GM19023 (cell line): ENCODE measurements around the gene CTTN.

Experiments used
- ATAC-seq: cut with Tn5 transposase; IDR thresholded peaks from one replicate; pipeline ENCODE4 v1.9.1; 2021; ENCODE audit warnings: mild to moderate bottlenecking, moderate library complexity; ENCODE audit not compliant: unreplicated experiment

CTTN gene

DNA sequence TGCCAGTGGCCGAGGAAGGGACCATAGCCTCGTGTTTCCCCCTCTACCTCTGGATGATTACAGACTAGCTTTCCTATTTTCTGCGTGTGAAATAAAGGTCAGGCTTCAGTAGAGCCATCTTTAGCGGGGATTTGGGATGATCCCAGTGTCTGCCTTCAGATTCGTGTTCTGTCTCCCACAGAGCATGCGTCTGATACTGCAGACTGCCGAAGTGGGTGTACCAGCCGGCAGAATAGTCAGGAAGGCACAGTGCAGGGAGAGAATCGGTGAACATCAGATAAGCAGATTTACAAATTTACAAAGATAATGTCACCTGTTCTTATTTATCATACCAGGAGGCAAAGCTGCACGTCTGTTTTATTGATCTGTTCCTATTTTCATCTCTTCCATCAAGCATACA is 11.1 kb downstream of the CTTN start:
- no peak for ATAC-seq

GRCh38 chr11:70409871-70410270 is 11.5 kb downstream of the CTTN start:
- ATAC-seq, result no peak

DNA sequence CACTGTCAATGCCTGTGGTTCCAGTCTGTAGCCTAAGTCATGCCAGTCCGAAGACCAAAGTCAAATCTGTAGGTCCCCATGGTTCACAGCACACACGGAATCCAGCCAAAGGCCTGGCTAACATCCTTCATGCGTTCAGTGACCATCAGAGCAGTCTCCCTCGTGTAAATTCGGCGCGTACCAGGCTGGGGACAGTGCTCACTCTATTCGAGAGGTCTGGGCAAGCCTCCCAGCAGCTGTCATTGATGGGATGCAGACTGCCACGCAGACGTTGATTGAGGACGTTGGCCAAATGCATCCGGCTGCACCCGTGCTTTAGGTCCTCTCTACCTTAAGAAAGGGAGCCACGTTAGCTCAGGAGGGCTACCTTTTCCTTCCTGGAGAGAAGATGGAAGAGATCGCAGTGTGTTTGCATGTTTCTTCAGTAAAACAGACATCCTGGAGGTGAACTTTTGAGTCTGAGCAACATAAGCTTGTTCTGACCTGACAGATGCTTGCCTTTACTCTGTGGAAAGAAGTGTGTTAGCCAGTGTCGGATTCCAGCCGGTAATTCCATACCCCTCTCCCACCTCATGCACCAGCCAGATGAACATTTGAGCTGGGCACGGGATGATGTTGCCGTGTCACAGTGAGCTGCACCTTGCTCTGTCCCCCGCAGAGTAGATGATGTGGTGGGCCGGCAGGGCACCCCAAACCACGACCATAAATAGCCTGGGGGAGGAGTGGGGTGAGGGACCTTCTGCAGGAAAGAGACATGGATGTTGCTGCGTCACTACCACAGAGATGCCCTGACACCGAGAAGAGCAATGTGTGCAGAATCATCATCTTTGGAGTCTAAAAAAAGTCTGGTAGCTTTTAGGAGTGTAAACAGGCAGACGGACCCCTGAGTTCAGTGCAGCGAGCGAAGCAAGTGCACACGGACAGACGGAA is 12.2 kb downstream of the CTTN start:
- no peak for ATAC-seq

GRCh38 chr11:70411713-70412452 is 13.6 kb downstream of the CTTN start:
- ATAC-seq, result no peak

- ATAC-seq, result no peak
These were observed 14.8 kb downstream of the CTTN start for GRCh38 chr11:70413151-70413550.

DNA sequence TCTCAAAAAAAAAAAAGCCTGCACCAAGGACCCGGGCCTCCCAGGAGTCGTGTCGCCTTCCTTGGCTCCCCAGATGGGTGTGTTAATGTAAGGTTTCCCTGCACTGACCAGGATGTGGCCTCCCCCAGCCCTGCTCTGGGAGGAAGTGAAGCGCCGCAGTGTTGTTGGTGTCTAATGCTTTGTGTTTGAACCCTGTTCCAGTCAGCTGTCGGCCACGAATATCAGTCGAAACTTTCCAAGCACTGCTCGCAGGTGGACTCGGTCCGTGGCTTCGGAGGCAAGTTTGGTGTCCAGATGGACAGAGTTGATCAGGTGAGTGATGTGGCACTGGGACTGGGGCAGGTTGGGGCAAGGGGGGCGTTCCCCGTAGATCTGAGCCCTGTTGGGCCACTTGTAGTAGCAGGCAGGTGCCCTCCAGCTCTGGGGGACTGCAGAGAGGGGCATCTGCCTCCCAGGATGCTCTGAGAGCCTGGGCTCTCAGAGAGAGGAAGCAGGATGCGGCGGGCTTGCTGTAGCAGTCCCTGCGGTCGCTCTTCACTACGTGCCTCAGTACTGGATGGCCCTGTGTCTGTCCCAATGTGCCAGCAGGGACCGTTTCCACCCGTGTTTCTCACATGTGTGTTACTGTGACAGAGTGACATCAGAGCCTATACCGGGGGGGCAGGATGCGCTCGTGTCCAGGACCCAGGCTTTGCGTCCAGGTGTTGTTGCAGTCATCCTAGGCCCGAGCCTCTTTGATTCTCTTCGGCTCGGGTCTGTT is 16.2 kb downstream of the CTTN start:
- ATAC-seq, result no peak

DNA sequence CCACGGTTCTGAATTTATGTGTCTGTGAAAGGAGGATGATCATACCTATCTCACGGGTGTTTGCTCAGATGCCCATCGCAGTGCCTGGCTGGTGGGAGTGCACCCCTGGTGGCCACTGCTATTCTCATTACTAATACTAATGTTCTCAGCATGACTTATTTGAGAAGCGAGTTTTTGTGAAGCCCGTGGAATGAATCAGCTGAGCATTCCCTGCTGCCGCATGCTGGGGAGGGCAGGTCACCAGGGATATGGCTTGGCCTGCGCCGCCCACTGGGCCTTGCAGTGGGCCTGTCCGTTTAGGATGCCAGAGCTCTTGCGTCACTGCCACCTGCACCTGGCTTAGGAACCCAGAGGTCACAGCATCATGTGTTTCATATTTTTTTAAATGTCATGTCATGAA is 16.9 kb downstream of the CTTN start:
- ATAC-seq, result no peak

DNA sequence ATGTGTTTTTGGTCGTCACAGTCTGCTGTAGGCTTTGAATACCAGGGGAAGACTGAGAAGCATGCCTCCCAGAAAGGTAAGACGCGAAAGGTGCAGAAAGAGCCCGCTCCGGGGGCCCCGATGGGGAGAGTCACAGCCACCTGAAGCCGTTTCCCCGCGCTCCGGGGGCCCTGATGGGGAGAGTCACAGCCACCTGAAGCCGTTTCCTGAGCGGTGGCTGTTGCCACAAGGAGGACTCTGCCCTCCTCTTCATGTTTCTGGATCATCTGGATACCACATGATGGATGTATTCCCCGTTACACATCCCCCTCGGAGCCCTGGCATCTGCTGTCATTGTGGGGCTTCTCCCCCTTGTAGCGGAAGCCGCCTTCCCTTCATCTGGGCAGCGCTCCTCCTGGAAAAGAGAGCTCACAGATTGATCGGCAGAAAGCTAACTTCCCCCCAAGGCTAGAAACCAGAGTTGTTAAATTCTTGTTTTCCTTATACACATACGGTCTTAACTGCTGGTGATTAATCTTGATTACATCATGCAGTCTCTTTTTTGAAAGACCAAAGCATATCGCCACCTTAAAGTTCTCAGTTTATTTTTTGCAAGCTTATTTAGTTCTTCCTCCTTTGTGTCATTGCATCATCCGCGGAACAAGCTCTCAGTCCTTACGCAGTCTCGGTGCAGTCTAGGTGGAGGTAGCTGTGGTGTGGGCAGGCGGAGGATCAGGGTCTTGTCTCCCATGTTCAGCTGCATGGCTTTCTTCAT is 17.5 kb downstream of the CTTN start:
- no peak for ATAC-seq

- no peak for ATAC-seq
These were observed 18.6 kb downstream of the CTTN start for GRCh38 chr11:70416881-70417280.

DNA sequence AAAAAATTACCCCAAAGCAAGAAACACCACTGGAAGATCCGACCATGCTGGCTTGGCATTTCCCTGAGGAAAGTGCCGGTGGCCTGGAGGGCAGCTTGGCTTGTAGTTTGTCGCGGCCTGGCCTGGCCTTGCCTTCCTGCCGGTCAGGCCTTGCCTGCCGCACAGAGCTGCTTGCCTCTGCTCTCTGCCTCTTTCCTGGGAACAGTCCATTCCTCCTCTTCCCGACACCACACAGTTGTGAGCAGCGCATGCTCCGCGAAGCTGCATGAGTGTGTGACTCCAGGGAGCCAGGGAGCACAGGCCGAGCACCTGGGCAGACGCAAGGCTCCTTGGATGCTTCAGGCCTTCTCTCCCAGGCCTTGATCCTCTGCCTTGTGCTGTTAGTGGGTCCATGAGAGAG is 19.8 kb downstream of the CTTN start:
- no peak for ATAC-seq

DNA sequence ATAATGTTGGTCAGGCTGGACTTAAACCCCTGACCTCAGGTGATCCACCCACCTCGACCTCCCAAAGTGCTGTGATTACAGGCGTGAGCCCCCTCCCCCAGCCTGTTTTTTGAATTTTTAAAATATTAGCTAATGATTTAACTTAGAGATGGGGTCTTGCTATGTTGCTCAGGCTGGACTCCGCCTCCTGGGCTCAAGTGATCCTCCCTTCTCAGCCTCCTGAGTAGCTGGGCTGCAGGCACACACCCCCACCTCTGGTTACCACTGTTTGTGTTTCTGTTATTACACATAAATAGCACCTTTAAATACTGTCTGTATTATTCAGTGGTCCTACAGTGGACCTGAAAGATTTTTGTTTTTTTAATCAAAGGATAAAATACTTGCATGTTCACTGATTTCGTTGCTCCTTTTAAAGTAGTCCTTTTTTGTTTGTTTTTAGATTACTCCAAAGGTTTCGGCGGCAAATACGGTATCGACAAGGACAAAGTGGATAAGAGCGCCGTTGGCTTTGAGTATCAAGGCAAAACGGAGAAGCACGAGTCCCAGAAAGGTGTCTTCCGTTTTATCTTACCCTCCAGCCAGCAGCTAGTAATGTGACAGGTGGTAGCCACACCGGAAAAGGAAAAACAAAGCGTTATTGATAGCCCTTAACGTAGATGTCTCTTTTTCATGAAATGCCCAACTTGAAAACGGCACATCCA is 21.1 kb downstream of the CTTN start:
- no peak for ATAC-seq

DNA sequence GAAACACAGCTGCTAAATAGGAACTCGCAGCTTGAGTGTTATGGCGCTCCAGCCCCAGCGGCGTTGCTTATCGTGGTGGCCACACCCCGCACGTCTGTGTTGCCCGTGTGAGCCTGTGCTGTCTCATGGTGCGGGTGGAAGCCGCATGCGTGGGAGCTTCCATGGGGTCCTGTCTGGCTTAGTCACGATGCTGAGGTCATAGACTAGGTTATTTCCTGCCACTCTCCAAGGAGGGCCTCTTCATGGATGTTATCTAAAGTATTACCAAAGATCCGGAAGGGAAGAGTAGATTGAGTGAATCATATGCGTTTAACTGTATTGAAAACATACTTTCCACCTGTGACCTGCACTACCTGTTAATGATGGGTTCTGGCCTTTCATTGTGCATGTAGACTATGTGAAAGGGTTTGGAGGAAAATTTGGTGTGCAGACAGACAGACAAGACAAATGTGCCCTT is 21.7 kb downstream of the CTTN start:
- no peak for ATAC-seq

- no peak for ATAC-seq
These were observed 22.2 kb downstream of the CTTN start for GRCh38 chr11:70420496-70420895.

- no peak for ATAC-seq
These were observed 22.8 kb downstream of the CTTN start for GRCh38 chr11:70421123-70421522.

GRCh38 chr11:70422692-70423522 is 24.6 kb downstream of the CTTN start:
- ATAC-seq, result no peak

DNA sequence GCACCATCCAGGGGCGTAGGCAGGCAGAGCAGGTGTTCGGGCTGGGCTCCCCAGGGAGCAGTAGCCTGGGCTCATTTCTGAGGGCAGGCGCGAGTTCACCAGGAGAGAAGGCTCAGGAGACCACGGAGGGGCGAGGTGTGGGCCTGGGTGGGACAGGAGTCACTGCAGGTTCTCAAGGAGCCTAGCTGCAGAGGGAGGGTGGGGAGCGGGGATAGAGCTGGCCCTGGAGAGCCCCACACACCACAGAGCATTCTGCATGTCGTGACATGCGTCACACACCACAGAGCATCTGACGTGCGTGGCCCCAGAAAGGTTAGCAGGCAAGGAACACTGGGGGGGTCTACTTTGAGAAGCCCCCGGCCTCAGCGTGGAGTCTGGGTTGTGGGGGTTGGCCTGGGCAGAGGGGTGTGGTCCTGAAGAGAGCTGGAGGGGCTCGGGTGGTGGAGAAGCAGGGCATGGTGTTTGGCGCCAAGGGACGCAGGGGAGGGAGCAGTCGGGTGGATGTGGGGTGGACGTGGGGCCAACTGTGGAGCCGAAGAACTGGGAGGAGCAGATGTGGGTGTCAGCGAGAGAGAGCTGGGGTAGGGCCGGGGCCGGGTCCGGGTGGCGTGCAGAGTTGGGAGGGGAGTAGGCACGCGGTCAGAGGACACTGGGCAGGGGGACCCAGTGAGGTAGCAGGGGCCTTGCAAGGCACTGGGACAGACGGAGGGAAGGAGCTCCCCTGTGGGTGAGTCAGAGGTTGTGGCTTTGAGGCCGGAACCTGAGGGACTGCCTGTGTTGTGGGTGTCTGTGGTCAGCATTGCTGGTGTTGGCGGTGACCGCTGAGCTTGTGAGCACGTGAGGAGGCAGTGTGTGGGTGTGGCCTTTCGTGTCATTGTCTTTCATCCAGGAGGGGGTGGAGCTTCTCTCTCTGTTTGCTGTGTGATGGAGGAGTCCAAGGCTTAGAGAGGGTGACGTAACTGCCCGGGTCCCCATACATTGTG is 25.5 kb downstream of the CTTN start:
- ATAC-seq, result no peak

DNA sequence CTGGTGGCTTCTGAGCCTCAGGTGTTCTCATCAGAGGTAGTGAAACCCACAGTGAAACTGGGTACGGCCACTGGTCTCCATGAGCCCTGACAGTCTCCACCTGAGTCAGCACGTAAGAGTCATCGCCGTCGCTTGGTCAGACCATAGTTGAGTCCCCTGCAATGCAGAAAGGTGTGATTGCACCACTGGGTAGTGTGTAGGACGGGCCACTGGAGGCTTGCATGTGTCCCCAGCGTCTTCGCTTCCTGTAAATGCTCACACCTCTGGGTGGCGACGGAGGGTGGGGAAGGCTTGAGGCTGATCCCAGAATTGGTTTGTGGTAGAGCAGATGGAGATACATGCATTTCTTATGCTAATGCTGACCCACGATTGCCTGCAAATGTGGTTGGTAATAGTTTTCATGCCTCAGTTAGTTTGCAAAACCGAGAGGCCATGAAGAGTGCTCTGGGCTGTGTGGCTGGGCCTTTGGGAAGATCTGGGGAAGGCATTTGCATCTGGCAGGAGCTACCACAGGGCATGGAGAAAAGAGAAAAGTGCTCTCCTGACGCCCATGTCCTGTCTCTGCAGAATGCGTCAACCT is 26.5 kb downstream of the CTTN start:
- ATAC-seq, result no peak

DNA sequence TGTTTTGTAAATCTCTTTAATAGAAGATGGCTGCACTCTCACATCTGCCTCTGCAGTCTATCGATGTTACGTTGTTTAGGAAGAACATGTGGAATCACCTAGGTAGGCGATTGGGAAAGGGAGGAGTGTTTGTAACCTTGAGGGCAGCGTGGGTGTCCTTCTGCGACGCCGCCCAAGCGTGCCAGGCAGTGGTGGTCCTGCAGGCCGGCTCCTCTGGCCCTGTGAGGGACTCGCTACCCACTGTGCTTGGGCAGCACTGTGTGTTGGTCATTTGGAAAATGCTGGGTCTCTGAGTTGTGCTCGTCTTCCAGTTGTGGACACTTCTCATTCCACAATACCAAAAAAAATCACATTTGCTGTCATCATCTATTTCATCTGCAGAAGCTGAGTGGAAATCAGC is 29.1 kb downstream of the CTTN start:
- ATAC-seq, result no peak
